ENCODE measurements around the gene AGBL4. TPM values are rescaled to one million over a fixed set of nuclear protein-coding genes. Genes with fewer than 3 reads are reported as not detected.

AGBL4 gene
- total RNA-seq, 1 experiment from 2014 or later = 0.33 TPM

DNA sequence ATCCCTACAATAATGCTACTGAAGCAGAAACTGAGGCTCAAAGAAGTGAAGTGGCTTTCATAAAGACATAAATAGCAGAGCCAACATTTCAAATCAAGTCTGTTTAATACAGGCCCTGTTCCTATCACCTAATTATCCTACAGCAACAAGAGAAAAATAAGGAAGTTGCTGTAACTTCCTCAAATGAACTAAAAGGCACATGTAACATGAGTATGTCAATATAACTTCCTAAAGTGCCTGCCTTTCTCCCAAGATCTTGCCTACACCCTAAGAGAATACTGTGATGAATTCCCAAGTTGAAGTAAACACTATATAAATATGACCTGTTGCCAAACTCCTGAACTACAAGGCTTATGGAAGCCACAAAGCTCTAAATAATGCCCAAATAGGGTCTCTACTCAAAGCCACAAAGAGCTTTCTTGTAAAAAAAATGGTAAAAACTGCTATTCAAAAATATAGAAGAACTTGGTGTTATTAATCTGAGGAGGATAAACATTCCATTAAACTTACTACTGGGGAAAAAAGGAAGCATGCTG lies 1255.7 kb downstream of the AGBL4 start:
- TF ChIP-seq EZH2 (IDR thresholded peaks at IDR 0.05; ENCODE audit: low read length, unreplicated experiment) = no peak
- TF ChIP-seq, protein P1, sequence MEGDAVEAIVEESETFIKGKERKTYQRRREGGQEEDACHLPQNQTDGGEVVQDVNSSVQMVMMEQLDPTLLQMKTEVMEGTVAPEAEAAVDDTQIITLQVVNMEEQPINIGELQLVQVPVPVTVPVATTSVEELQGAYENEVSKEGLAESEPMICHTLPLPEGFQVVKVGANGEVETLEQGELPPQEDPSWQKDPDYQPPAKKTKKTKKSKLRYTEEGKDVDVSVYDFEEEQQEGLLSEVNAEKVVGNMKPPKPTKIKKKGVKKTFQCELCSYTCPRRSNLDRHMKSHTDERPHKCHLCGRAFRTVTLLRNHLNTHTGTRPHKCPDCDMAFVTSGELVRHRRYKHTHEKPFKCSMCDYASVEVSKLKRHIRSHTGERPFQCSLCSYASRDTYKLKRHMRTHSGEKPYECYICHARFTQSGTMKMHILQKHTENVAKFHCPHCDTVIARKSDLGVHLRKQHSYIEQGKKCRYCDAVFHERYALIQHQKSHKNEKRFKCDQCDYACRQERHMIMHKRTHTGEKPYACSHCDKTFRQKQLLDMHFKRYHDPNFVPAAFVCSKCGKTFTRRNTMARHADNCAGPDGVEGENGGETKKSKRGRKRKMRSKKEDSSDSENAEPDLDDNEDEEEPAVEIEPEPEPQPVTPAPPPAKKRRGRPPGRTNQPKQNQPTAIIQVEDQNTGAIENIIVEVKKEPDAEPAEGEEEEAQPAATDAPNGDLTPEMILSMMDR (conservative IDR thresholded peaks at IDR 0.05; ENCODE audit: low read depth, low read length) = no peak
- TF ChIP-seq EZH2phosphoT487 (IDR thresholded peaks at IDR 0.05; ENCODE audit: borderline replicate concordance, low read length) = no peak
- Histone ChIP-seq H3K4me1 (ENCODE audit: insufficient read depth, low read length) (no peaks in the 10 kb centered on the region), H3K9ac (ENCODE audit: low read length) (no peak overlapping the region), H3K4me2 (ENCODE audit: low read length) (no peak overlapping the region), H3K36me3 (ENCODE audit: low read depth, low read length) (no peaks in the 10 kb centered on the region), H3K4me3 (ENCODE audit: low read length) (no peak overlapping the region), H3K9me3 (ENCODE audit: low read length) (no peaks in the 10 kb centered on the region), H3K27me3 (ENCODE audit: low read length) (no peaks in the 10 kb centered on the region), H3K9me2 (replicated peaks; ENCODE audit: low read length) (no peaks in the 10 kb centered on the region), H3K79me2 (ENCODE audit: low read length) (no peaks in the 10 kb centered on the region), H3K27ac (ENCODE audit: low read length) (no peak overlapping the region), H2AFZ (ENCODE audit: low read length) (no peak overlapping the region), H3F3A (ENCODE audit: low read length, unreplicated experiment) (no peaks in the 10 kb centered on the region), H4K20me1 (ENCODE audit: low read length) (no peaks in the 10 kb centered on the region)
- no peak for ATAC-seq
- intact Hi-C loops (cut with micrococcal nuclease) = no loop called here
- no peak for DNase-seq
- ChIA-PET CTCF (no interaction called here), POLR2A (ENCODE audit: unreplicated experiment) (no interaction called here)
- BruUV-seq (replicated peaks) = no TSS peak

DNA sequence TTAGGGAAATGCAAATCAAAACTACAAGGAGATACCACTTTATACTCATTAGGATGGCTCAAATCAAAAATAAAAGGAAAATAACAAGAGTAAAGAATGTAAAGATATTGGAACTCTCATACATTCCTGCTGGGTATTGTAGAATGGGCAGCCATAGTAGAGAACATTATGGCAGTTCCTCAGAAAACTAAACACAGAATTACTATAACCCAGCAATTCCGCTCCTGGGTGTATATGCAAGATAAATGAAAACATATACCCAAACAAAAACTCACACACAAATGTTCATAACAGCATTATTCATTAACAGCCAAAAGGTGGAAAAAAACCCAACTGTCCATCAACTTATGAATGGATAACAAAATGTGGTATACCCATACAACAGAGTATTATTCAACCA lies 1258.4 kb downstream of the AGBL4 start:
- ChIA-PET POLR2A (ENCODE audit: unreplicated experiment) (no interaction called here), CTCF (no interaction called here)
- peaks cover 13% of the 10 kb centered on the region for H3K4me1 ChIP-seq (ENCODE audit: insufficient read depth, low read length)

DNA sequence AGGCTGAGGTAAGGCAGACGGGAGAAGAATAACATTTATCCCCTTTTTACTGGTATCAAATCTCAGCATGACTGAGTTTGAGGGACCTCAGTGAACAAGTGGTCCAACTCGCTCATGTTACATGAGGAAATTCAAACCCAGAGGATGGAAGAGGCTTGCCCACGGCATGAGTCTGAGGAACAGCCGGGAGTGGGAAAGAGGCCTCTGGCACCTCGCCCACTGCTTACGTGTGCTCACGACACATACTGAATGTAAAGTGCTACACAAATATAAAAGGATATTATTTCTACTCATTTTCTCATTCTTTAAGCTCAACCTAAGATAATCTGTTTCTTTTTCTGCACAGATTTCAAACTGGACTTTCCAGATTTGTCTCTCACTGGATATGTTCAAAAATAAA lies 1261.8 kb downstream of the AGBL4 start:
- Histone ChIP-seq H3K9me3 (ENCODE audit: low read length) (no peaks in the 10 kb centered on the region), H3F3A (ENCODE audit: low read length, unreplicated experiment) (no peaks in the 10 kb centered on the region), H3K9me2 (replicated peaks; ENCODE audit: low read length) (no peaks in the 10 kb centered on the region), H3K79me2 (ENCODE audit: low read length) (no peaks in the 10 kb centered on the region), H3K4me2 (ENCODE audit: low read length) (no peak overlapping the region), H3K4me1 (ENCODE audit: insufficient read depth, low read length) (peaks cover 13% of the 10 kb centered on the region), H4K20me1 (ENCODE audit: low read length) (no peaks in the 10 kb centered on the region), H3K27me3 (ENCODE audit: low read length) (no peaks in the 10 kb centered on the region), H3K9ac (ENCODE audit: low read length) (no peak overlapping the region), H3K4me3 (ENCODE audit: low read length) (no peak overlapping the region), H2AFZ (ENCODE audit: low read length) (no peak overlapping the region), H3K36me3 (ENCODE audit: low read depth, low read length) (no peaks in the 10 kb centered on the region), H3K27ac (ENCODE audit: low read length) (no peak overlapping the region)
- DNase-seq = no peak
- TF ChIP-seq, protein P1 (conservative IDR thresholded peaks at IDR 0.05; ENCODE audit: low read depth, low read length) = no peak
- TF ChIP-seq EZH2 (IDR thresholded peaks at IDR 0.05; ENCODE audit: low read length, unreplicated experiment) (no peak), EZH2phosphoT487 (IDR thresholded peaks at IDR 0.05; ENCODE audit: borderline replicate concordance, low read length) (no peak)
- CTCF ChIA-PET = interaction anchor here (1.0 kb wide), 1 partner anchor 98 kb away, joined by 3 read pairs; no protein-coding TSS in a partner anchor
- no peak for ATAC-seq
- POLR2A ChIA-PET (ENCODE audit: unreplicated experiment) = no interaction called here
- intact Hi-C loops (cut with micrococcal nuclease) = no loop called here
- no TSS peak for BruUV-seq (replicated peaks)

More for the DNA sequence above, 1258.4 kb downstream of the AGBL4 start:
- Histone ChIP-seq H3F3A (ENCODE audit: low read length, unreplicated experiment) (no peaks in the 10 kb centered on the region), H2AFZ (ENCODE audit: low read length) (no peak overlapping the region), H3K36me3 (ENCODE audit: low read depth, low read length) (no peaks in the 10 kb centered on the region), H3K79me2 (ENCODE audit: low read length) (no peaks in the 10 kb centered on the region), H4K20me1 (ENCODE audit: low read length) (no peaks in the 10 kb centered on the region), H3K4me3 (ENCODE audit: low read length) (no peak overlapping the region), H3K27ac (ENCODE audit: low read length) (no peak overlapping the region), H3K9me2 (replicated peaks; ENCODE audit: low read length) (no peaks in the 10 kb centered on the region), H3K9me3 (ENCODE audit: low read length) (no peaks in the 10 kb centered on the region), H3K27me3 (ENCODE audit: low read length) (no peaks in the 10 kb centered on the region), H3K4me2 (ENCODE audit: low read length) (no peak overlapping the region), H3K9ac (ENCODE audit: low read length) (no peak overlapping the region)
- intact Hi-C loops (cut with micrococcal nuclease) = no loop called here
- no peak for ATAC-seq
- DNase-seq = no peak
- TF ChIP-seq EZH2phosphoT487 (IDR thresholded peaks at IDR 0.05; ENCODE audit: borderline replicate concordance, low read length) (no peak), EZH2 (IDR thresholded peaks at IDR 0.05; ENCODE audit: low read length, unreplicated experiment) (no peak)
- TF ChIP-seq, protein P1 (conservative IDR thresholded peaks at IDR 0.05; ENCODE audit: low read depth, low read length) = no peak
- no TSS peak for BruUV-seq (replicated peaks)
